Right lobe of liver (tissue), 4 donors: ENCODE results near the gene AARS1.

Experiments
- POLR2A ChIP-seq: fragments of 450-650 bp; IDR thresholded peaks from one replicate; pipeline ENCODE4 v1.6.1; 2017; ENCODE audit warnings: antibody characterized with exemption, mild to moderate bottlenecking
- TF ChIP-seq, protein P1 (sequence below), 4 donors: fragments of 200-600 bp in 3 of 4; fragments of 450-650 bp in 1 of 4; IDR thresholded peaks; one replicate each; pipeline versions ENCODE4 v1.5.1 to v1.8.0; 2016 to 2022; ENCODE audit warnings: antibody characterized with exemption in 4 of 4, mild to moderate bottlenecking in 2 of 4
- donor health status: DM: no; HTN: no; CAD: no.
- donor health status: DM: no; HTN: no; CAD: no.
- donor health status: DM: no; HTN: yes; CAD: no.

GRCh38 chr16:70301121-70301520, 11.8 kb upstream of the AARS1 start:
- no peak for TF ChIP-seq POLR2A
- TF ChIP-seq, protein P1, sequence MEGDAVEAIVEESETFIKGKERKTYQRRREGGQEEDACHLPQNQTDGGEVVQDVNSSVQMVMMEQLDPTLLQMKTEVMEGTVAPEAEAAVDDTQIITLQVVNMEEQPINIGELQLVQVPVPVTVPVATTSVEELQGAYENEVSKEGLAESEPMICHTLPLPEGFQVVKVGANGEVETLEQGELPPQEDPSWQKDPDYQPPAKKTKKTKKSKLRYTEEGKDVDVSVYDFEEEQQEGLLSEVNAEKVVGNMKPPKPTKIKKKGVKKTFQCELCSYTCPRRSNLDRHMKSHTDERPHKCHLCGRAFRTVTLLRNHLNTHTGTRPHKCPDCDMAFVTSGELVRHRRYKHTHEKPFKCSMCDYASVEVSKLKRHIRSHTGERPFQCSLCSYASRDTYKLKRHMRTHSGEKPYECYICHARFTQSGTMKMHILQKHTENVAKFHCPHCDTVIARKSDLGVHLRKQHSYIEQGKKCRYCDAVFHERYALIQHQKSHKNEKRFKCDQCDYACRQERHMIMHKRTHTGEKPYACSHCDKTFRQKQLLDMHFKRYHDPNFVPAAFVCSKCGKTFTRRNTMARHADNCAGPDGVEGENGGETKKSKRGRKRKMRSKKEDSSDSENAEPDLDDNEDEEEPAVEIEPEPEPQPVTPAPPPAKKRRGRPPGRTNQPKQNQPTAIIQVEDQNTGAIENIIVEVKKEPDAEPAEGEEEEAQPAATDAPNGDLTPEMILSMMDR (IDR thresholded peaks at IDR 0.05): no peak
